Measurements from ENCODE around the gene CEBPA.
A peak's percentile ranks its signal among the peaks of the same experiment; 100 is the strongest.

CEBPA gene

DNA sequence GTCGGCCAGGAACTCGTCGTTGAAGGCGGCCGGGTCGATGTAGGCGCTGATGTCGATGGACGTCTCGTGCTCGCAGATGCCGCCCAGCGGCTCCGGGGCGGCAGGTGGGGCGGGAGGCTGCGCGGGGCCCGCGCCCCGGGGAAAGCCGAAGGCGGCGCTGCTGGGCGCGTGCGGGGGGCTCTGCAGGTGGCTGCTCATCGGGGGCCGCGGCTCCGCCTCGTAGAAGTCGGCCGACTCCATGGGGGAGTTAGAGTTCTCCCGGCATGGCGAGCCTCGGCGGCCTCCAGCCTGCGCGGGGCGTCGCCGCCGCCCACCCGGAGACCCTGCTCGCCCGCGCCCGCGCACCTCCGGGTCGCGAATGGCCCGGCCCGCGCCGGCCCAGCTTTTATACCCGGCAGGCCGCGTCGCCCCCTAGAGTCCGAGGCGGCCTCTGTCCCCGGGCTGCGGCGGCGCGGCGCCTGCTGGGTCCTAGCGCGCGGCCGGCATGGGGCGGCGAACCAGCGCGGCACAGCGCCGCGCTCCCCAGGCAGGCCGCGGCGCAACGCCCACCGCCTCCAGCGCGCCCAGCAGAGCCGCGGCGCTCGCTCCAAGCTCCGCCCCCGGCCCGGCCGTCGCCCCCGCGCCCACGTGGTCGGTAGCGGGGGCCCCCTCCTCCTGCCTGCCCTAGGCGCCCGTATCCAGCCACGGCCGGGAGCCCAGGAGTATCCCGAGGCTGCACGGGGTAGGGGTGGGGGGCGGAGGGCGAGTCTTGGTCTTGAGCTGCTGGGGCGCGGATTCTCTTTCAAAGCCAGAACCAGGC lies at the start of gene CEBPA:
Gene CEBPA (minus strand): TSS at position 360 of the 799 bp plus-strand sequence. CDS start 120 bp downstream, at position 240.
- H3K4me3 ChIP-seq: peak within 1 kb of the TSS; percentile 60 to 91 (median 68)
- peak within 1 kb of the TSS; percentile 58 to 92 (median 88) for H3K27ac ChIP-seq

GRCh38 chr19:33350538-33351309 lies 48.4 kb upstream of the CEBPA start:
- H3K4me3 ChIP-seq: no peak overlapping the region
- peak overlapping the region in 8 of 21 experiments; percentile 28 to 73 (median 49) for H3K27ac ChIP-seq

DNA sequence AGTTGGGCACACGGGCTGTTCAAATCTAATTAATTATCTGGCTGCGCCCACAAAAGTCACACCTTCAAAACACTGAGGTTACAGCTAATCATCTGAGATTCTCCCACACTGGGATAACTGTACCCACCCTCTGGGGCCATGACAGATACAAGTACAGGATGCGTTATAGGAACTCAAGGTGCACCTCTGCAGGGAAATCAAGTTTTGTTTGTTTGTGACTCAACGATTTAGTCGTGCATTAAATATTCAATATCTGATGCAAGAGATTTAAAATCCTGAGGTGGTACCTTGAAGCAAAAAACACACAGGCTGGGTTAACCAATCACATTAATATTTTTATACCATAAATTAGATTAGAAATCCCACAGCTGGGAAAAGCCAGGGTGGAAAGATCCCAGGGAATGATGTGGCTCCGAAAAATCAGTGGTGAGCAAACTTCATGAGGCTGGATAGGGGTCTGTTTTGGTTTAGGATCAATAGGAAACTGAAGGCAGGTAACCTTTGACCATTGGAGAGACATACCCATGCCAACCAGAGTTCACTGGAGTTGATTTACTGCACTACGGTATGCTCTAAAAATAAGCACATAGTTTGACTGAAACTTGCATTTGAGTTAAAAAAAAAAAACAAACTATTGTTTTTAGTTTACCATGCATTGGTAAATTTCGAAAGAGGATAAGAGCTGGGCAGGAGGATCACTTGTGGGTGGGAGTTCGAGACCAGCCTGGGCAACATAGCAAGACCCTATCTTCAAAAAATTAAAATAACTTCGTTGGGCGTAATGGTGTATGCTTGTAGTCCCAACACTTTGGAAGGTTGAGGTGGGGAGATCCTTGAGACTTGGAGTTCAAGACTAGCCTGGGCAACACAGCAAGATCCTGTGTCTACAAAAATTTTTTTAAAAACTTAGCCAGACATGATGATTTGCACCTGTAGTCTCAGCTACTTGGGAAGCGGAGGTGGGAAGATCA lies 47.3 kb upstream of the CEBPA start:
- H3K27ac ChIP-seq: peak overlapping the region in 8 of 21 experiments; percentile 5 to 63 (median 24)
- no peak overlapping the region for H3K4me3 ChIP-seq

DNA sequence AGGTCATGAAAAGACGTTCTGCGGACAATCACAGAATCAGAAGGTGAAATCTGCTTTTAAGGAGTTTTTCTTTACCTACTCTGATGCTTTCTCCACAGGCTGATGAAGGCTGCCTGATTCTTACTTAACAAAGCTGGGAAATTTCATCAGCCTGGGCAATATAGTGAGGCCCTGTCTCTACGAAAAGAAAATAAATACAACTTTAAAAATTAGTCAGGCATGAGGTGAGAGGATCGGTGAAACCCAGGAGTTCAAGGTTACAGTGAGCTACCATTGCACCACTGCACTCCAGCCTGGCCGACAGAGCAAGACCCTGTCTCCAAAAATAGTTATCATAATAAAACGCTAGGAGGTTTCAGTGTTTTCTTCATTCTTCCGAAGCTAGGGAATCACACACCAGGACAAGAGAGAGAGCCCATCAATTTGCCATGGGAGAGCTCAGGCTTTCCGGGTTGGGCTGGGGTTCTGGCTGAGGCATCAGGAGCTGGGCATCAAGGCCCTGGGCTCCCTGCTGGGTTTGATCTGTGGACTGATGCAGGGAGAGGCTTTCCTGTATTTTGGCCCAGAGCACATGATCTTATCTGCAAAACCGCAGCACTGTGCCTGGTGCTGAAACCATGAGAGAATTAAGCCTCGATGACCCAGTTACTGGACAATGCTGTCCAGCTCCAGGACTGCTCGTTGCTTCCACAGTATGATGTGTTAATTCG lies 46.1 kb upstream of the CEBPA start:
- Histone ChIP-seq H3K4me3 (no peak overlapping the region), H3K27ac (peak overlapping the region in 2 of 21 experiments; percentile 33 to 63)

DNA sequence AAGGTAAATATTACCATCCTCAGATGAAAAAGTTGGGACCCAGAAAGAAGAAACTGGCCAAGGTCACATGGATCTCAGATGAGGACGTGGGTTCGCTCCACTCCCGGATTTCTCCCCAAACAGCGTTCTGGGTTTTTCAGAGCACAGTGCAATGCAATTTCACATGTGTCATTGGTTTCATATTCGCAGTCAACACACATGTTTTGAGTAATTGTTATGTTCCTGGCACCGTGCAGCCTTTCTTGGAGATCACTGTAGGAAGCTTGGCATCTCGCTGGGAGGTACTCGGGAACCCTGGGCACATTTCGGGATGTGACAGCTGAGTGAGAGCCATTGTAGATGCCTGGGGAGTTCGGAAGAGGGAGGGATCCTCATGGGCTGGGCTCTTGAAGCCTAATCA lies 45.0 kb upstream of the CEBPA start:
- peak overlapping the region in 1 of 21 experiments; percentile 15 for H3K27ac ChIP-seq
- no peak overlapping the region for H3K4me3 ChIP-seq

DNA sequence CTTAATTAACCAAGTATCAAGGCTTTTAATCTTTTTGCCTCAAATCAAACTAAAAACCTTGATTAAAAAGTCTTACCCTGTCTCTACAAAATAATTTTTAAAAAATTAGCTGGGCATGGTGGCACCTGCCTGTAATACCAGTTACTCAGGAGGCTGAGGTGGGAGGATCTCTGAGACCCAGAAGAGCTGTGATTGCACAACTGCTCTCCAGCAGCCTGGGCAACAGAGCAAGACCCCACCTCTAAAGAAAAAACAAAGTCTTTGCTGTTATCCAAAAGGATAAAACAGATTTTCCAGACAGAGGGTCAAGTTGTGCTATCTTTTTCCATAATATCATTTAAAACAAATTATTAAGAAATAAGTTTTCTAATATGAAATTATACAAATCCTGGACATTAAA lies 44.3 kb upstream of the CEBPA start:
- H3K4me3 ChIP-seq: no peak overlapping the region

GRCh38 chr19:33345163-33345562 lies 42.8 kb upstream of the CEBPA start:
- no peak overlapping the region for H3K27ac ChIP-seq
- no peak overlapping the region for H3K4me3 ChIP-seq

More for the DNA sequence above, 44.3 kb upstream of the CEBPA start:
- H3K27ac ChIP-seq: no peak overlapping the region

GRCh38 chr19:33344573-33344925 lies 42.2 kb upstream of the CEBPA start:
- no peak overlapping the region for H3K27ac ChIP-seq
- no peak overlapping the region for H3K4me3 ChIP-seq

DNA sequence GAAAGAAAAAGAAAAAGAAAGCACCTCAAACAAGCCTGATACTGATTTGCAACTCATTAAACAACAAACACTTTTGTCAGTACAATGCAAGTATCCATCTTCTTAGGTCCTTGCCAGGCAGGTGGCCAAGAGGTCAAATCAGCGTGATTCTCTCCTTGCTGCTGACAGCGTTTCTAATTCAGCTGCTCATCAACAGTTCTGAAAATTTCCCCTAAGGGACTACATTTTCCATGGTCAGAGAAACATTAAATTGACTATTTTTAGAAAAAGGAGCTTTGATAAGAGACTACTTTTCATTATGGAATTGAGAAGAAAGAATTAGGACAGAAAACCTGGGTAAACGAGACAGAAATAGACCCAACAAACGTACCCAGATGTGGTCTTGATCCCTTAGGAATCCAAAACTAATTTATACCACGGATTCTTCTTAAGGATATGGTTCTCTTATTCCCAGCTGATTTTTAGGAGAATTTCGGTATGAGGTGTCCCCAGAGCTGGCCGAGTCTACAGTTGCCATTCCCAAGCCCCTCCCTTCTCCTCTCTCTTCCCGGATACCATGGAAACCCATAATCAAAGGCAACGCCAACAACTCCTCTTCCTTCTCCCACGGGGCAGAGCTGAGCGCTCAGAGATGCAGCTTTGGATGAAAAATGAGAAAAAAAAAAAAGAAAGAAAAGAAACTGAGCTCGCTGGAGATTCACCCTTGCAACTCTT lies 41.7 kb upstream of the CEBPA start:
- no peak overlapping the region for H3K4me3 ChIP-seq
- peak overlapping the region in 1 of 21 experiments; percentile 35 for H3K27ac ChIP-seq

DNA sequence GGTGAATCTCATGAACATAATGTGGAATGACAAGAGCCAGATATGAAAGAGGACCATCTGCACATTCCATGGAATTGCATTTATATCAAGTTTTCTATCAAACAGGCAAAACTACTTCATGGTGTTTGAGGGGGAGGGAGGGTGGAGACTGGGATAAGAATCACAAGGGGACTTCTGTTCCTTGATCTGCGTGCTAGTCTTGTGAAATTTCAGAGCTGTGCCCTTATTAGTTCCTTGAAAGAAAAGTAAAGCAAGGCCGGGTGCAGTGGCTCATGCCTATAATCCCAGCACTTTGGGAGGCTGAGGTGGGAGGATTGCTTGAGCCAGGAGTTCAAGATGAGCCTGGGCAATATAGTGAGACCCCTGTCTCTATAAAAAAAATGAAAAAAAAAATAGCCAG lies 41.0 kb upstream of the CEBPA start:
- no peak overlapping the region for H3K4me3 ChIP-seq

DNA sequence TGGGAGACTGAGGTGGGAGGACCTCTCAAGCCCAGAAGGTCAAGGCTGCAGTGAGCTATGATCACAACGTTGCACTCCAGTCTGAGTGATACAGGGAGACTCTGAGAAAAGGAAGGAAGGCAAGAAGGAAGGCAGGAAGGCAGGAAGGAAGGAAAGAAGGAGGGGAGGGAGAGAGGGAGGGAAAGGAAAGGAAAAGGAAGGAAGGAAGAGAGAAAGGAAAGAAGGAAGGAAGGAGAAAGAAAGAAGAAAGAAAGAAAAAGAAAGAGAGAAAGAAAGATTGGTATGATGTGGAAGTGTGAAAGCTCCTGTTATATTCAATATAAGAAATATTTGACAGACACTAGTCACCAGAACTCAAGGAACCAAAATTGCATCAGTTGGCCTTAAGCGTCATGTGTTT lies 38.7 kb upstream of the CEBPA start:
- no peak overlapping the region for H3K27ac ChIP-seq
- H3K4me3 ChIP-seq: no peak overlapping the region

More for the DNA sequence above, 41.0 kb upstream of the CEBPA start:
- H3K27ac ChIP-seq: no peak overlapping the region

GRCh38 chr19:33339016-33339984 lies 37.0 kb upstream of the CEBPA start:
- Histone ChIP-seq H3K4me3 (no peak overlapping the region), H3K27ac (no peak overlapping the region)

GRCh38 chr19:33335446-33335845 lies 33.1 kb upstream of the CEBPA start:
- no peak overlapping the region for H3K4me3 ChIP-seq
- H3K27ac ChIP-seq: no peak overlapping the region

- Histone ChIP-seq H3K4me3 (no peak overlapping the region), H3K27ac (no peak overlapping the region)
Observed at GRCh38 chr19:33334271-33334670, 31.9 kb upstream of the CEBPA start.

DNA sequence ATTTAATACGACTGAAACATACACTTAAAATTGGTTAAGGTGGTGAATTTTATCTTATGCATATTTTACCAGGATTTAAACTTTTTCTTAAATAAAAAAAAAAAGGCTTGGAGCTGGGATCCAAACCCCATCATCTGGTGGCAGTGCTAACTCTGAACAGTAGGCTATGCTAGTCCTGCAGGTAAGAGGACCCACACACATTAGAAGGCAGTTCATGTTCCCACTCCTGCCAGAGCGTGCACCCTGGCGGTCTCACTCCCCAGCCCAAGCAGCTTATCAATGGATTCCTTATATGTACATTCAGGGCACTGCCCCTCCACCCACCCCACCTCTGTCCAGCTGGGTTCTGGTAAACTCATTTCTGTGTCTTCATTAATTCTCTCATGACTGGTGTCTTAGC lies 31.3 kb upstream of the CEBPA start:
- H3K27ac ChIP-seq: no peak overlapping the region
- H3K4me3 ChIP-seq: no peak overlapping the region

DNA sequence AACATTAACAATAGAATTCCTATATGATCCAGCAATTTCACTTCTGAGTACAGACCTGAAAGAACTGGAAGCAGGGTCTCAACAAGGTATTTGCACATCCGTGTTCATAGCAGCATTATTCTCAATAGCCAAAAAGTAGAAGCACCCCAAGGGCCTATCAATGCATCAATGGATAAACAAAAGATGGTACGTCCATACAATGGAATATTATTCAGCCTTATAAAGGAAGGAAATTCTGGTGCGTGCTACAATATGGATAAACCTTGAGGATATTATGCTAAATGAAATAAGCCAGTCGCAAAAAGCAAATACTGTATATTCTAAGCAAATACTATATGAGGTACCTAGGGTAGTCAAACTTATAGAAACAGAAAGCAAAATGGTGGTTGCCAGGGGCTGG lies 30.8 kb upstream of the CEBPA start:
- Histone ChIP-seq H3K27ac (peak overlapping the region in 2 of 21 experiments; percentile 21 to 39), H3K4me3 (no peak overlapping the region)

DNA sequence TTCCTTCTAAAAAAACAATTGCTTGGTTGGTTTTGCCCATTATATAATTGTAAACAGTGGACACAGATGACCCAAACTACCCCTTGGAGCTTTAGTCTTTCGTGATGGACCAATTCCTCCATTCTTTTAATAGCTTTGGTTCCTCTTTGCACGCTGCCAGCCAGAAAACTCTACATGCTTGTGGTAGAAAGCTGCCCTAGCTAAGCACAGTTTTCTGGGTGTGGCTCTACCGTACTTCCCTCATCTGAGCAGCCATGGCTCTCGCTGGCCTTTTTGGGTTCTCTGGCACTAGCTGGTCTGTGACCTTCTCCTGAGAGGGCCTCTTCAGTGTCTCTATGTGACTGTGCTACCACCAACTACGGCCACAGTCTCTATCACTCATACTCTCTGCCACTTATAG lies 29.9 kb upstream of the CEBPA start:
- peak overlapping the region in 2 of 21 experiments; percentile 21 to 39 for H3K27ac ChIP-seq
- H3K4me3 ChIP-seq: no peak overlapping the region
